ENCODE data around the gene TMEM82.

The TMEM82 gene

DNA sequence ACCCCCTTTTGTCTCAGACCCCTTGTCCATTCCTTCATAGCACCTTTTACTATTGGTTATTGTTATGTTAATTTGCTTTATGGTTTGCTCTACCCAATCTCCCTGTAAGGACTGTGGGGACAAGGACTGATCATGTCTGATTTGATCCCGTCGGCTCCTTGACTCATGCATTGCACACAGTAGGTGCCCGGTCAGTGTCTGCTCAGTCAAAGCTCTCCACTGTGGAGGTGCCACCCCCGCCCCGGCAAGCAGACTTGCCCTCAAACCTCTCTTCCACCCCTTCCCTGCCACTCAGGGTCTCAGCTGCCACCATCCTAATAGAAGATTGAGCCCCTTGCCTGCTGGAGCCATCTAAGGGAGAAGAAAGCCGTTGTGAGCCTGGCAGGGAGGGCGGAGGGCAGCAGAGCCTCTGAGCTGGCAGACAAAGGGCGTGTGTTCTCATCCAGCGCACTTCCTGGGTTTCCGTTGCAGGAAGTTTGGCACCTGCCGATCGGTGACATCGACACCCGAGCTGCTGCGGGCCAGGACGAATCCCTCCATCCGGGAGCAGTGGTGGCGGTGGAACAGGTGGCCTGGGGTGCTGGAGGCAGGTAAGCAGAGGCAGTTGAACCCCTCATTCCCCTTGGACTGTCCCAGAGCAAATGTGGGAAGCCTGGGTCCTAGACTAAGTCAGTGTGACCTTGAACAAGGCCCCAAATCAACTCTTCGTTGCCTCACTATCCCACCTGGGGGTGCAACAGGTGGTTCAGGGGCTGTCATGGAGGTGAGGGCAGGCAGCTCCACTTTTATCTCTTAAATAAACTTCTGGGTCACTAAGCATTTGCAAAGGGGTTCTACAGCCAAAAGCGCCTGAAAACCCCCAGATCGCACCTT lies 14.1 kb downstream of the TMEM82 start:
- no peak for DNase-seq (ENCODE audit: low read depth)

DNA sequence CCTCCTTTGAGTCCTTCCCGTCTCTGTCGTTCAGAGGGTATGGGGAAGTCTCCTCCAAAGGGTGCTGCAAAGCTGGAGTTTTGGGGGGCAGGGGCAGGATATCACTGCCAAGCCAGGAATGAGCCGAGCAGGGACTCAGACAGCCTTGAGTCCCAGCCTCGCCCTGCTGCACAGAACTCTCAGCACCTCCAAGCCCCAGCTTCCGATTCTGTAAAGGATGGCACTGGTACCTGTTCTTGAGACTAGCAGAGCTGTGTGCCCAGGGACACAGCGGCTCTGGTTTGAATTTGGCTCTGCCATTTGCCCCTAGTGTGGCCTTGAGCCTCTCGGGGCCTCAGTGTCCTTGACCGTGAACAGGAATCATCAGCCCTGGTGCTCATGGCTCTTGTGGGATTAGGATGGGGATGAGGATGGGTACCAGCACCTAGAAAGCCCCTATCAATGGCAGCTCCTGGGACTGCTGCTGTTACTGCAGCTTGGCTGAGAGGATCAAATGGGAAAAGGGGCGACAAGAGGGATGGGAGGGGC lies 14.8 kb downstream of the TMEM82 start:
- no peak for DNase-seq (ENCODE audit: low read depth)

DNA sequence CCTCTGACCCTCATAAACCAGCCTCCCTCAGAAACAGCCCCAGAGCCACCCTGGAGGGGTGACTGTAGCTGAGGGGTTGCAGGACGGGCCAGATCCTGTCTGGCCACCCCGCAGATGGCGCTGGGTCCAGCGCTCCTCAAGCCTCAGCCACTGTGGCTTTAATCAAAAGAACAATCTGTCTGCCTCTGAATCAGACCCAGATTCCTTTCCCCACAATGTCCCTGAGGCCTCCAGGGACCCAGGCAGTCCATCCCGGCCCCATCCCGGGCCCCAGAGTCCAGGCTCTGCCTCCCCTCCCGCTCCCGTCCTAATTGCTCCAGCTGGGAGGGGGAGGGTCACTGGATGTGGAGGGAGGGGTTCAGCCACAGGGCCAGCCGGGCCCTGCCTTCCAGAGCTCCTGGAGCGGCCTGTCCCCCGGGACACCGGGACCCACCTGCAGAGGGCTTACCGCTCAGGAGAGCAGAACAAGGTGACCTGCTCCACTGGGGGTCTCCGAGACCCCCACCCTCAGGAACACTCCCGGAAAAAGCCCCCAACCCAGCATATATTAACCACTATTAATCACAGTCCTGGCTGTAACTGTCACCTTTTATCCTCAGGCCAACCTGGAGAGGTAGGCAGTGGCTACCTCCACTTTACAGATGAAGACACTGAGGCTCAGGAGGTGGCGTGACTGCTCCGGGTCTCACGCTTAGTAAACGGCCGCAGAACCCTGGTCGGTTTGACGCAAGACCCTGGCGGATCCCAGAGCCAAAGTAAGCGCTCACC lies 15.5 kb downstream of the TMEM82 start:
- no peak for DNase-seq (ENCODE audit: low read depth)

DNA sequence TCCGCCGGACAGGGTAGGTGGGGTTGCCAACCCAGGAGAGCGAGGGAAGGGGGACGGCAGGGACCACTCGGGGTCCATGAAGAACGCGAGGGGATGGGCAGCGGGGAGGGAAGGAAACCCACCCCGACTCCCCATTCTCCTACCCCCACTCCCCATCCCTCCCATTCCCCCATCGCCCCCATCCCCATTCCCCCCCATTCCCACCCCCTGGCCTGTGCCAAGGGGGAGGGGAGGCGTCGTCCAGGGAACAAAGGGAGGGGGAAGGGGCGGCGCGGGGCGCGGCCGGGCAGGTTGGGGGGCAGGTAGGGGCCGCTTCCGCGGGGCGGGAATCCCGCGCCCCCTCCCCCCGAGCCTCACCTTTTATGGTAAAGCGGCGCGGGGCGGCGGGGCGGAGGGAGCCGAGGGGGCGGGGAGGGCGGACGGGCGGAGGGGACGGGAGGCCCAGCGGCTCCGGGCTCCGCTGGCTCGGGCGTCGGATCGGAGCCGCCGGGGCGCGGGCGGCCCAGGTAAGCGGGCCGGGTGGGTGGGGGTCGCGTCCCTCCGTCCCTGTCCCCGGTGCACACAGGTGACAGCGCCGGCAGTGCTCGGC lies 16.1 kb downstream of the TMEM82 start, which contains the start of gene FBLIM1:
Gene FBLIM1, plus strand, starts transcription at position 453 of the 589 bp plus-strand sequence. CDS start 6,189 bp downstream, outside the sequence.
- no peak for DNase-seq (ENCODE audit: low read depth)

DNA sequence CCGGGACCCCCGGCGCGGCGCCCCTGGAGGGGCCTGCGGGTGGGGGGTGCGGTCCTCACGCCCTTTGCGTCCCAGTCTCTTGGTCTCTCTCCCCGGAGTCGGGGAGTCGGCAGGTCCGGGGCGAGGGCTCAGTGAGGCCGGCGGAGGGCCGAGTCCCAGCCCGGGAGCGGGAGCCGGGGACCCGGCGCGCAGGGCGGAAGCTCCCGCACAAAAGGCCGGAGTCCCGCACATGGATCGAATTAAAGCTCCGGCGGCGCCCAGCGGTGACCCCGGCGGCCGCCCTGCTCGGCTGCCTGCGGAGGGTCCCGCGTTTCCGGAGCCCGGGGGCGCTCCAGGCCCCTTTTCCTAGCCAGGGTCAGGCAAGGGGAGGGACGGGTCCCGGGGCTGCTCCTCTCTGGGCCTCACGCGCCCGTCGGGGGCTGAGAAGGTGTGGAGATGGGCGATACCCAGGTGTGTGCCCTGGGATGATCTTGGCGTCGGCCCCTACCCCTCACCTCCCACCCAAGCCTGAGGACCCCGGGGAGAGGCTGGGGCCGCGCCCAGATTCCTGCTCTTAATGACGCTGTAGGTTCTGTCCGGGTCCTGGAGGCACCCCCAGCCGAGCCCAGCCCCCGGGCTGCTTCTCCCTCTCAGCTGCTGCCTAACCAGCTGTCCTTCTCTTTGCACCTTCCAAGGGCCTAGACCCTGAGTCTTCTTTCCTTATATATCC lies 16.8 kb downstream of the TMEM82 start:
- DNase-seq (ENCODE audit: low read depth): no peak

DNA sequence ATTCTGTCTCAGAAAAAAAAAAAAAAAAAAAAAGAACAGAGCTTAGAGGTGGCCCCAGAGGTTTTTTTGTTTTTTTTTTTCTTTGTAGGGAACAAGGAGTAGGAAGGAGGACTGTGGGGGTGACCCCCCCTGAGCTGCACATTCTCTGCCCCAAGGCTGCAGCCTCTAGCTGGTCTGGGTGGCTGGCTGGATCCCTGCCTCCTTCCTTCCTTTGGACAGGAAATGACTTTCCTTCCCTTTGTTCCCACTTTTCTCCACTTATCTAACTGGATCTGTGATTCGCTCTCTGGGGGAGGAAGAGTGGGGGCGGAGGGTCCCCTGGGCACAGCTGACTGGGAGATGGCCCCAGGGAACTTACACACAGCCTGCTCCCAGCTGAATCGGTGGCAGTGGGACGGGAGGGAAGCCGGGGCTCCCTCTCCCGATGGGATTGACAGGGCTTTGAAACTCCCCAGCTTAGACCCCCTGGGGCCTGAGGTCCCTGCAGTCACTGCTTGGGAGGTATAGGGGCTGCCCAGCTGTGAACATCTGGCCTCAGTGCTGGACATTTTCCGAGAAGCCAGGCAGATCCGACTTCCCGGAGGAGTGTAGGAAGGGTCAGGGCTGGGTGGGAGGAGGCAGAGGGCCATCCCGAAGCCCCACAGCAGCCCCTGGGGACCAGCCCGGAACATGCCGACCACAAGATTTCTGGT lies 18.4 kb downstream of the TMEM82 start:
- no peak for DNase-seq (ENCODE audit: low read depth)

DNA sequence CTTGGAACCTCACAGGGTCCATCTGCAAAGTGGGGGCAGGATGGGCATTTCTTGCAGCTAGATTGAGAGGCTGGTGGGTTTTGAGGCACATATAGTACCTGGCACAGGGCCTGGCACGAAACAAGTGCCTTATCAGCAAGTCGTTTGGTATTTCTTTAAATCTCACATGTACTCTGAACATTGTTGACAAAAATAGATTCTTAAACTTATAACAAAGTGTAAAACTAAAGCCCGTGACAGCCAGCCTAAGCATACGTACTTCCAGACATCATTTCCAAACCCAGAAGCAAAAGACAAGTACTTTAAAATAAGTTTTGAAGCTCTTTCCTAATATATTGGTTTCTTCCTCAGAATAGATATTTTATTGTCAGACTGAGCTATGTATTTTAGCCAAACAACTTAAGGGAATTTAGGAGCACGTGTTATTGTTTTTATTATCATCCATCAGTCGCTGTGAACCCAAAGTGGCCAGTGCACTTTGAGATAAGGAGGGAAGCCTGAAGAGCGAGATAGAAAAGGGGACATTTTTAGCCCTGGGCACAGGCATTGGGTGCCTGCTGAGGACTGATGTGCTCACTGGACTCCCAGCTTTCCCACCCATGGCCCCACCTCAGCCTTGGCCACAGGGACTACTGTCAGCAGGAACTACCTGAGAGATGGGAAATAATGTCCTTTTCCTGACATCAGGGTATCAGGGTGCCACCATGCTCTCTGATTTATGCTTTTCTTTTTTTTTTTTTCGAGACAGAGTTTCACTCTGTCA lies 19.2 kb downstream of the TMEM82 start:
- DNase-seq (ENCODE audit: low read depth): no peak

DNA sequence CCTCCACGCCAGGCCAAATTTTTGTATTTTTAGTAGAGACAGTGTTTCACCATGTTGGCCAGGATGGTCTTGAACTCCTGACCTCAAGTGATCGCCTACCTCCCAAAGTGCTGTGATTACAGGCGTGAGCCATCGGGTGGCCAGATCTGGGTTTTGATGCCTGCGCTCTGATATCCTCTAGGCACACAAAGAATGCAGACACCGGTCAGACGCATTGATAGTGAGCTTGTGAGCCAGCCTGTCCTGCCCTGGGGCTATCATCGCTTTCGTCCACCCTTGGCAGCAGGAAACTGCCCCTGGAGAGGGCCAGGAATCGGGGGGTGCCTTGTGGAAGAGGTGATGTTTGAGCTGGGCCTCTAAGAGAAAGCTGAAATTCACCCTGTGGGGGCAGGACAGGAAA lies 20.2 kb downstream of the TMEM82 start:
- DNase-seq (ENCODE audit: low read depth): no peak

DNA sequence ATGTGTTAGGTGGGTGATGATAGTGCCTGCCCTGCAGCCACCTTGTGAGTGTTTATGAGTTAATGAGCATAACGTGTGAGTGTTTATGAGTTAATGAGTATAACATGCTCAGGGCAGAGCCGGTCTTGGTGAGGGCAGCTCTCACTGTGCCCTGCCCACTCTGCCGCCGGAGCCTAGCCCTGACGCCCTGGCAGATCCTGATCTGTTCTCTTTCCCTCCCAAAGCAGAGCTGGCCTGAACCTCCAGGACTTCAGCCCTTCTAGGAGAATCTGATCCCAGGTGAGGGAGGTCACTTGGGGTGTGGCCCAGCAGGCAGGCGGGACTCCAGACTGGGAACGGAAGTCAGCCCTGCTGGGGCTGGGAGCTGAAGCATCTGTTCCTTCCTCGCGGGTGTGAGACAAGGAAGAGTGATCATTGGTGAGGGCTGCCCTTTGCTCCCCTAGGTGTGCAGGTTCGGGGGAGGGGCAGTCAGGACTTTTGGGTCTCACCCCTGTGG lies 22.0 kb downstream of the TMEM82 start:
- DNase-seq (ENCODE audit: low read depth): no peak

DNA sequence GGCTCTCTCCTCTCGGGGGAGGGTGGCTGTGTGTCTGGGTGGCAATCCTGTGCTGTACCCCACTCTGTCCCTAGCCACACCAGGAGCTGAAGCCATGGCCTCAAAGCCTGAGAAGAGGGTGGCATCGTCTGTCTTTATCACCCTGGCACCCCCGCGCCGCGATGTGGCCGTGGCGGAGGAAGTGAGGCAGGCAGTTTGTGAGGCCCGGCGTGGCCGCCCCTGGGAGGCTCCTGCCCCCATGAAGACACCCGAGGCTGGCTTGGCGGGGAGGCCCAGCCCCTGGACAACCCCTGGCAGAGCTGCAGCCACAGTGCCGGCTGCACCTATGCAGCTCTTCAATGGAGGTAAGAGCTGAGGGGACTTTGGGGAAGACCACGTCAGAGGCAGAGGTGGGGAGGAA lies 22.6 kb downstream of the TMEM82 start:
- DNase-seq (ENCODE audit: low read depth): no peak

DNA sequence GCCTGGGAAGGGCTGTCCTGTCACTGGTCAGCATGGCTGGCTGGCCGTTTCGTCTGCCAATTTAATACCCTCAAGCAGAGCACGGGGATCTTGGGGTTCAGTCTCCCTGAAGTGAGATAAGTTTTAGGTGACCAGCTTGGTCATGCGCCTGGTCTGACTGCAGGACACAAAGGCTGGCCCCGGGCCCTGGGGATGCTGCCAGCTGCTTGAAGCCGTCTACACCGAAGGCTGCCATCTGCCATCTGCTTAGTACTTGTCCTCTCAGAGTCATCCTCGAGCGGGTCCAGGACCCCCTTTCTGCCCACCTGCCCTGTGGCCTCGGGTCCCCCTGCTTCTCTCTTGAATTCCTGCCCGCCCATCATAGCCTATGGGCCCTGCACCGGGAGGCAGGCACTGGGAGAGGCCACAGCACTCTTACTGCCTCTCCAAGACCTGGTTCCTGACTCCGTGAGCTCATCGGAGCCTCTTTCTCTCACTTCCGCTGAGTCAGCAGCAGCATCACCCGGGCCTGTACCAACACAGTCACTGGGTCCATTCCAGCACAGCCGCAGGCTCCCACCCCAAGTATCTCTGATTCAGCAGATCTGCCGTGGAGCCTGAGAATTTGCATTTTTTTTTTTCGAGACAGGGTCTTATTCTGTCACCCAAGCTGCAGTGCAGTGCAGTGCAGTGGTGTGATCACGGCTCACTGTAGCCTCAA lies 23.3 kb downstream of the TMEM82 start:
- no peak for DNase-seq (ENCODE audit: low read depth)

DNA sequence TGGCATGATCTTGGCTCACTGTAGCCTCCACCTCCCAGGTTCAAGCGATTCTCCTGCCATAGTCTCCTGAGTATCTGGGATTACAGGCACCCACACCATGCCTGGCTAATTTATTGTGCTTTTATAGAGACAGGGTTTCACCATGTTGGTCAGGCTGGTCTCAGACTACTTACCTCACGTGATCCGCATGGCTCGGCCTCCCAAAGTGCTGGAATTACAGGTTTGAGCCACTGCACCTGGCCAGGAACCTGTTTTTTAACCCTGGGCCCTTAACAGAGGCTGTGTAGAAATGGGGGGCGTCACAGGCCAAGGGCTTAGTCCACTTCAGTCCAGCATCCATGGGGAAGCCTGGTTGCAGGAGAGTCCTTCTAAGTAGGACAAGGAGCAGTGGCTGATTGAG lies 25.6 kb downstream of the TMEM82 start:
- no peak for DNase-seq (ENCODE audit: low read depth)

DNA sequence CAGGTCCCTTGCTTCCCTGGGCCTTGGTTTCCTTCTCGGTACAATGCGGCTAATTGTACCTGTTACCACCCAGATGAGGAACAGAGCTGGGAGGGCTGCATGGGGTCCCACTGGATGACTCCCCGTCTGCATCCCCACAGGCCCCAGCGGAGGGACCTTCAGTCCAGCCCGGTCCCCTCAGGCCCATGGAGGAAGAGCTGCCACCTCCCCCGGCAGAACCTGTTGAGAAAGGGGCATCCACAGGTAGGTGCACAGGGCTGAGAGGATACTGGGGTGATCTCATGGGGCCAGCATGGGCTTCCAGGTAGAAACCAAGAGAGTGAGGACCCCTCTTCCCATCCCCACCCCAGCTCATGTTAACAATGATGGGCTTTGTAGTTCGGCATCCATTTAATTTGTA lies 26.1 kb downstream of the TMEM82 start:
- no peak for DNase-seq (ENCODE audit: low read depth)

DNA sequence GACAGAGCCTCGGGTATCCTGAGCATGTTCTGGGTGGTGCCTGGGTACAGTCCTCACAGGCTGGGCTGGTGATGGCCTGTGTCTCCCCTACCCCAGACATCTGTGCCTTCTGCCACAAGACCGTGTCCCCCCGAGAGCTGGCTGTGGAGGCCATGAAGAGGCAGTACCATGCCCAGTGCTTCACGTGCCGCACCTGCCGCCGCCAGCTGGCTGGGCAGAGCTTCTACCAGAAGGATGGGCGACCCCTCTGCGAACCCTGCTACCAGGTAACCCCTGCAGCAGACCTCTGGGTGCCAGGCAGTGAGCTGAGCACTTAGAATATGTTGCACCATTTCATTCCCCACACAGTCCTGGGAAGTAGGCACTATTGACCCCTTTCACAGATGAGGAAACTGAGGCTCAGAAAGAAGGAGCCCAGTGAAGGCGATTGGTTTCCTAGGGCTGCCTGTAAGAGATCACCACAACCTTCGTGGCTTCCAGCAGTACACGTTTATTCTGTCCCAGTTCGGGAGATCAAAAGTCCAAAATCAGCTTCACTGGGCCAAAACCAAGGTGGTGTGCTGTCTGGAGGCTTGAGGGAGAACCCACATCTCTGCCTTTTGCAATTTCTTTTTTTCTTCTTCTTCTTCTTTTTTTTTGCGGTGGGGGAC lies 28.1 kb downstream of the TMEM82 start:
- DNase-seq (ENCODE audit: low read depth): no peak

DNA sequence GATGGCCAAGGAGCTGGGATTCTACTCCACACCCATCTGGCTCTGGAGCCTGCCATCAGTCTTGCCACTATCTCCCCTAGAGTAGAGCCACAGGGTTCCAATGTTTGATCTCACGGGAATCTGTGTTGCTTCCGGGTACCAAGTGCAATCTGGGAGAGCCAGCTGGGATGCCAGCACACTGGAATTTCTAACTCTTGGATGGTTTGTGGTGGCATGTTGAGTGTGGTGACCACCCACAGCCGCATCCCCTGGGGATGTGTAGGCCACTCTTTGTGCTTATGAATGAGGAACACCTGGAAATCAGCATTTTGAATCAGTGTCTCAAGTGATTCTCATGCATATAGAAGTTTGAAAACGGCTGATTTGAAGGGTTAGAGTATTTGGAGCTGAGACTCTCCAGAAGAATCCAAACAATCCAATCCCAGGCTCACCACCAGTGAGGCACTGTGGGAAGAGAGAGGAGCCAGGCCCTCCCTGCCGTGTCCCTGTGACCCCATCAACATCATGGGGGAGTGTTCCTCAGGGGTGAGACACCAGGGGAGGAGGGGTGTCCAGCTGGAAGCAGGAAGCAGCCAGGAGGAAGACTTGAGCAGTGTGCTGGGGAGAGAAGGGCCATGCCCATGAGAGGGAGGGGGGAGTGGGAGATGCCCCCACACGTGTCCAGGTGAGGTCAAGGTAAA lies 29.7 kb downstream of the TMEM82 start:
- no peak for DNase-seq (ENCODE audit: low read depth)

DNA sequence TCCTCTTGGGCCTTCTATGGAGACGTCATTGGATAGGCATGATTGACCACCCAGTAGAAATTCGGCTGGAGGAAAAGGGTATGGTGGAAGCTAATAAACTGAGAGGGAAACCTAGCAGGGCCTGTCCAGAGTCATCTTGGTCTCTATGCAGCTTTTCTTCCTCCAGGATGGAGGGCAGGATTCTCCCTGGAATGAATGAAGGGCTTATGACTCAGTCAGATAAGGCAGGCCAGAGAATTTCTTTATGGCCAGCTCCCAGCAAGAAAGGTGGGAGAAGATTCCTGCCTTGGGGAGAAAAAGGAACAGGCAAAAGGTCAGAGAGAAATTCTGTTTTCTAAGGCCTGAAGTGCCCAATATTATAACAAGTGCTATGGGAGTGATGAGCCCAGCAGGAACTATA lies 33.4 kb downstream of the TMEM82 start:
- DNase-seq (ENCODE audit: low read depth): no peak

DNA sequence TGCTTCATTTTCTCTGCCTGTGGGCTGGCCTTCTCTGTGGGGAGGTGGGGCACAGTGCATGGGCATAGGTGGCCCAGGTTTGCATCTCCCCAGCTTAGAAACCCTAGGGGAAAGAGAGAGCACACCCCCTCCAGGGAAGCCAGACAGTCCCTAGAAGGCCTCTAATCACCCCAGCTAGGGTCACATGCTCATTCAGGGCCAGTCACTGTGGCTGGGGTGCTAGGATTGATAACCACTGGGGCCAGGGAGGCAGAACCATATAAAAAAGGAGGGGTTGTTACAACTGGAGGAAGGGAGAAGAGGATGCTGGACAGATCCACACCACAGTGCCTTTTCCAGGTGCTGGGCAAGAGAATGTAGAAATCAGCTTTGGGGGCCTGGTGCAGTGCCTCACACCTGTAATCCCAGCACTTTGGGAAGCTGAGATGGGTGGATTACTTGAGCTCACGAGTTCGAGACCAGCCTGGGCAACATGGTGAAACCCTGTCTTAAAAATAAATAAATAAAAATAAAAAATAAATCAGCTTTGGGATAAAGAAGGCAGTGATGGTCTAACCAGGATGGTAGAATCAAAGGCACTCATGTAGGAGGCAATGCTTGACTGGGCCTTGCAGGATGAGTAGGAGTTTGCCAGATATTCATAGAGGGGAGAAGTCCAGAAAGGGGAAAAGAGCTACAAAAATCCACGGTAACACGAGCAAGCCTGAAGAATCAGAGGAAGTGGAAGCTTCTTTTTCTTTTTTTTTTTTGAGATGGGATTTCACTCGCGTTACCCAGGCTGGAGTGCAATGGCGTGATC lies 35.8 kb downstream of the TMEM82 start:
- no peak for DNase-seq (ENCODE audit: low read depth)

DNA sequence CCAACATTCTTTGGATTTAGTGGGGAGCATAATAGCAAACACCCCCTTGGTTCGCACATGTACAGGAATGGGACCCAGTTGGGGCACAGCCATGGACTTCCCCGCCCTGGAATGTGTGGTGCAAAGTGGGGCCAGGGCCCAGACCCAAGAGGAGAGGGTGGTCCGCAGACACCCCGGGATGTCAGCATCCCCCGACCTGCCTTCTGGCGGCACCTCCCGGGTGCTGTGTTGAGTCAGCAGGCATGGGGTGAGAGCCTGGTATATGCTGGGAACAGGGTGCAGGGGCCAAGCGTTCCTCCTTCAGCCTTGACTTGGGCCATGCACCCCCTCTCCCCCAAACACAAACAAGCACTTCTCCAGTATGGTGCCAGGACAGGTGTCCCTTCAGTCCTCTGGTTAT lies 43.4 kb downstream of the TMEM82 start:
- DNase-seq (ENCODE audit: low read depth): no peak
